Measurements from ENCODE around the gene TEX101.

DNA sequence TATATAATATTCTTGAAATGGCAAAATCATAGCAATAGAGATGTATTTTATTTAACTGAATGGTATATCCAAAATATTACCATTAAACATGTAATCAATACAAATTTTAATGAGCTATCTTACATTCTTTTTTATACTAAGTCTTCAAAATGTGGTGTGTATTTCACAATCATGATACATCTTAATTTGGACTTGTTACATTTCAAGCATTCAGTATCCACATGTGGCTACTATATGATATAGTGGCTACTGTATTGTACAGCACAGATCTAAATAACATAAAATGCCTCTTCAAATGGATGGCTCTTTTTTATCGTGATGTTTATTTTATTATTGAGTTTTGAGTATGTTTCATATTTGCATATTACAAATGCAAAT, 8.0 kb downstream of the TEX101 start:
- TF ChIP-seq POLR2A (IDR thresholded peaks at IDR 0.05) (no peak), EP300 (IDR thresholded peaks at IDR 0.05) (no peak), POLR2AphosphoS5 (IDR thresholded peaks at IDR 0.05) (no peak)
- TF ChIP-seq, protein P1, sequence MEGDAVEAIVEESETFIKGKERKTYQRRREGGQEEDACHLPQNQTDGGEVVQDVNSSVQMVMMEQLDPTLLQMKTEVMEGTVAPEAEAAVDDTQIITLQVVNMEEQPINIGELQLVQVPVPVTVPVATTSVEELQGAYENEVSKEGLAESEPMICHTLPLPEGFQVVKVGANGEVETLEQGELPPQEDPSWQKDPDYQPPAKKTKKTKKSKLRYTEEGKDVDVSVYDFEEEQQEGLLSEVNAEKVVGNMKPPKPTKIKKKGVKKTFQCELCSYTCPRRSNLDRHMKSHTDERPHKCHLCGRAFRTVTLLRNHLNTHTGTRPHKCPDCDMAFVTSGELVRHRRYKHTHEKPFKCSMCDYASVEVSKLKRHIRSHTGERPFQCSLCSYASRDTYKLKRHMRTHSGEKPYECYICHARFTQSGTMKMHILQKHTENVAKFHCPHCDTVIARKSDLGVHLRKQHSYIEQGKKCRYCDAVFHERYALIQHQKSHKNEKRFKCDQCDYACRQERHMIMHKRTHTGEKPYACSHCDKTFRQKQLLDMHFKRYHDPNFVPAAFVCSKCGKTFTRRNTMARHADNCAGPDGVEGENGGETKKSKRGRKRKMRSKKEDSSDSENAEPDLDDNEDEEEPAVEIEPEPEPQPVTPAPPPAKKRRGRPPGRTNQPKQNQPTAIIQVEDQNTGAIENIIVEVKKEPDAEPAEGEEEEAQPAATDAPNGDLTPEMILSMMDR (IDR thresholded peaks at IDR 0.05): no peak
